Stomach (tissue), 4 donors: ENCODE results near the gene SIRPB1.

ENCODE experiments used
- CTCF ChIP-seq, 7 experiments: fragments of 450-650 bp in 4 of 7; fragments of 200-600 bp in 3 of 7; sonication (generic) in 3 of 7; IDR thresholded peaks; one replicate each; pipeline ENCODE4 v1.5.1; 2016 to 2019; ENCODE audit warnings: antibody characterized with exemption in 7 of 7, control low read depth in 2 of 7, mild to moderate bottlenecking in 1 of 7
- EP300 ChIP-seq: sonication (generic); formaldehyde crosslinking; IDR thresholded peaks from one replicate; pipeline ENCODE4 v1.6.1; 2017; ENCODE audit warnings: antibody characterized with exemption
- POLR2A ChIP-seq, 4 donors: fragments of 450-650 bp; IDR thresholded peaks; one replicate each; pipeline ENCODE4 v1.6.1; 2016; ENCODE audit warnings: antibody characterized with exemption in 4 of 4, control low read depth in 2 of 4, mild to moderate bottlenecking in 1 of 4, moderate library complexity in 1 of 4
- POLR2AphosphoS5 ChIP-seq, 3 donors: sonication (generic); formaldehyde crosslinking; IDR thresholded peaks; one replicate each; pipeline ENCODE4 v1.6.1; 2016; ENCODE audit warnings: antibody characterized with exemption in 3 of 3

- TF ChIP-seq CTCF (IDR thresholded peaks at IDR 0.05): no peak
- no peak for TF ChIP-seq POLR2AphosphoS5 (IDR thresholded peaks at IDR 0.05)
- no peak for TF ChIP-seq EP300
- no peak for TF ChIP-seq POLR2A (IDR thresholded peaks at IDR 0.05)
Measured at GRCh38 chr20:1619861-1620444, at the start of gene SIRPB1.
